Measurements from ENCODE around the gene ING4.

Gene ING4

DNA sequence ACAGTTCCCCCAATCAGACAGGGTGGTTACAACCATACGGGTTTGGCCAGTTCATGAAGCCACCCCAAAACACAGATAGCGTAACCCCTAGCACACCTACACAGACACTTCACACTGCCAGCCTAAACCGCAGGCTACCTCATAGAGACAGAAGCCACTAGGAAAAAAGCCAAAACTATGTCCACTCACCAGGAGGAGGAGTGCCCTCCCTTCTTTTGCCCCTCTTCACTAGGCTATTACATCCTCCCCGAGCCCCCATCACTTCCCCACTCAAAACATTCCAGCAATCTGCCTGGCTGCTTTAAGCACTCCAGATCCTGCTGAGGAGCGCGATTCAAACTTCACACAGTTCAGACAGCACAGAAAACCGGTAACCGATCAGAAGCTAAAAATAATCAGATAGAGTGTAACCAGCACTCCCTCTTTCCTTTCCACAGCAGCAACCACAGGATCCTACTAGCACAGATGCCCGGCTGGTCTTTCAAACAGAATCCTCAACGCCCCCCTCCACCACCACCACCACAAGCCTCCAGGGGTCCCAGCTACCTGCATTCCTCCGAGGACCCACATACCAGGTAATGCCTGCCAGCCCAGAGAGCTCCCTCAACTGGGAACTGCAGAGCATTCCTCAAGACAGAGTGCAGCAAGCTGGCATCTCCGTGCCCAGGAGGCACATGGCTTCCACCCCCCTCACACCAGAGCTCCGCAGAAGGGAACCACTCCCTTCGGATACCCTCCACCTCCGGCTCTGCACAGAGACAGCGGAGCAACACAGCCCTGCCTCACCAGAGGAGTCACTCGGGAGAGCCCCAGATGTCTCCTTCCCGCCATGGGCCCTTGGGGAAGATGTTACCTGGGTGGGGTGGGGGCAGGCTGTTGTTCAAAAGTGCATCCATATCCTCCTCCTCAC lies 57.2 kb downstream of the ING4 start:
- no peak for DNase-seq

DNA sequence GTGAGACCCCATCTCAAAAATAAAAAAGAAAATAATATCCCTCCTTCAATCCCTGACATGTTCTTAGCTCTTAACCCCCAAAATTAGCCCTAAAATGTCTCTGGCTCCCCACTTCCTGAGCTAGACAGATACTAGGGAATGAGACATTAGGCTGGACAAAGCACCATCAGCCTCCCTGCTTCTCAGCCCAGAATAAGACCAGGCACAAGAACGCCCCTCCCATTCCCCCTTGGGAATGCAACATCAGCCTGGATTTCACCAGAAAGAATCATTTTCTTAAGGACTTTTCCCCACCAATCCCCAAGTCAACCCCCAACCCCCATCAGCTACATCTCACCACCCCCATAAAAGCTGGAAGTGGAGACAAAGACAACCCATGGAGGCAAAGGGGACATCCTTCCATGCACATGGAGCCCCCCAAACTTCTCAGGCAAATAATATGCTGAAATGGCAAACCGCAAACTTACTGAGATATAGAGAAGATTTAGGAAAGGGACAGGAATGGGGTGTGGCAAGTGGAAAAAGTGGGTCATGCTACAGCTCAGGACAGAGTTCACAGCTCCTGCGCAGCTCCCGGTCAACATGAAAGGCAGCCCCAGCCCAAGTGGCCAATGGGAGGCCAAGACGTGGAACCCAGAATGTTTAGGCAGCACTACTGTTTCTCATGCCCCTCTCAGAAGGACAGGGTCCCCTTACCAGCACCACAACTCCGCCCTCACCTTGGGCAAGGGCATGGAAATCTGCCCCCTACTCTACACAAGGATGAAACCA lies 58.5 kb downstream of the ING4 start:
- DNase-seq: no peak

GRCh38 chr12:6603095-6603567 lies 59.8 kb downstream of the ING4 start:
- no peak for DNase-seq

GRCh38 chr12:6602526-6602925 lies 60.4 kb downstream of the ING4 start:
- DNase-seq: no peak
